Renal cortical epithelial cell (primary cell): ENCODE measurements around the gene PCDH9. TPM values are rescaled to one million over a fixed set of nuclear protein-coding genes. Genes with fewer than 3 reads are reported as not detected.
A peak's percentile ranks its signal among the peaks of the same experiment; 100 is the strongest.

ENCODE experiments used
- DNase-seq: peaks from one replicate; pipeline ENCODE4 v3.0.0-alpha.2; 2011; ENCODE audit warnings: low read depth
- total RNA-seq: library from RNA; depleted of rRNA; stranded (reverse); fragments of >200 nt; gene quantifications from 2 replicates; pipeline ENCODE4 v1.2.3, GENCODE V29; 2014

PCDH9 gene
- total RNA-seq, 1 donor from 2014 or later: 4.6 TPM

DNA sequence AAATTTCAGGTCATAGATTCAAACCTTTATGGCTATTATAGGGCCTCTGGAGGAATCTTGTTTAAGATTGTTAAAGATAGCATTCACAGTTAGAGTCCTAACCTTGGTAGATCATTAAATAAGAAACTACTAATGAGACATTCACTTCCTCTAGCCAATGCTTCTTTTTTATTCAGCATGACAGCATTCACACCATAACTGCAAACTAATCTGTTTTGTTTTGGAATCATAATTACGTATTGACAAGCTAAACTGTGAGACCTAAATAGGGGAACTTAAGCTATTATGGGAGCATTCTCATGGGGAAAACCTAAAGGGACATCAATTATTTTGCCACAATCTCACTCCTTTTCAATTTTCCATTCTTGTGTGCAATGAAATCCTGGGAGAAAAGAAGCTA is 653.8 kb downstream of the PCDH9 start:
- DNase-seq: peak; percentile 29

DNA sequence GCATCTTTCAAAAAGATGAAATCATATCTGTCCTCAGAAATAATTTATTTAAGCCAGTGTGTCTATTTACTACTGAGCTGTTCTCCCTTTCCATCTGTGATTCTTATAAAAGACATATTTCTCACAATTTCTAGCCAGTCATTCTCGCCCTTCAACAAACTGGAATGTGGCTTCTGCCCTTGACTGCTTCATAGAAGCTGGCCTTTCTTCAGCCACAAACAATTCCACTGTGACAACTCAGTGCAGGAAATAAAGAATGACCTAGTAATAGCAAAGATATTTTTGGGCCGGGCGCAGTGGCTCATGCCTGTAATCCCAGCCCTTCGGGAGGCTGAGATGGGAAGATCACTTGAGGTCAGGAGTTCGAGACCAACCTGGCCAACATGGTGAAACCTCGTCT is 655.5 kb downstream of the PCDH9 start:
- DNase-seq: no peak

DNA sequence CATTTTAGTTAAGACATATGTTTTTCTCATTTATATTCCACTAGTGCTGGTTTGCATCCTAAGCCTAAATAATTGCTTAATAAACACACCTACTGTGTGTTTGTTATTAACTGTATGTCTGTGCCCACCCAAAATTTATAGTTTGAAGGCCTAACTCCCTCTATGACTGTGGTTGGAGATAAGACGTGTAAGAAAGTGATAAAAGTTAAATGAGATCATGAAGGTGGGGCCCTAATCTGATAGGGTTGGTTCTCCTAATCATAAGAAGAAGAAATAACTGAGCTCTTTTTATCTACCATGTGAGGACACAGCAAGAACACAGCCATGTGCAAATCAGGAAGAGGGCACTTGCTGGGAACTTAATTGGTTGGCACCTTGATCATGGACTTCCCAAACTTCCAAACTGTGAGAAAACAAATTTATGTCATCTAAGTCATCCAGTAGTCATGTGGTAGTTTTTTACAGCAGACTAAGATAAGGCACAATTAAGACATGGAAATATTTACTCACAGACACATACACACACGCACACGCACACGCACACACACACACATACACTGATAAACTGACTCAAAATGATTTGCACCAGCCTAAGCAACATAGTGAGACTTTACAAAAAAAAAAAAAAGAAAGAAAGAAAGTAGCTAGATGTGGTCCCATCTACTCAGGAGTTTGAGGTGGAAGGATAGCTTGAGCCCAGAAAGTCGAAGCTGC is 662.1 kb downstream of the PCDH9 start:
- no peak for DNase-seq

DNA sequence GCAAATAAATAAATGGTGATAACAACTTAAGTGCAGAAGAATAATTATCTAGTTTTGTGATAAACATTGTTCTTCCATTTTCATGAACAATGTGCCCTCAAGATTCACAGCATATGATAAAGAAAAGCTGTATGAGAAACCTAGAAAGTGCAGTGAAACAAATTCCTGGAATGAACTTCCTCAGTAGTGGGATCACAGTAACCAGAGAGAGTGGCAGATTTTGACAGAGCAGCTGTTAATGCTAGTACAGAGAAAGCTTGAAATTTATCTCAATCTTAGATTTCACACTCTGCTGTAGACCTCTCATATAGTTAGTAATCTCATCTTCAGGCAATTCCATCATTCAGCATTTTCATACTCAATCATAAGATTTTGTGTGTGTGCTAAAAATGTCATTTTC is 664.9 kb downstream of the PCDH9 start:
- DNase-seq: no peak

DNA sequence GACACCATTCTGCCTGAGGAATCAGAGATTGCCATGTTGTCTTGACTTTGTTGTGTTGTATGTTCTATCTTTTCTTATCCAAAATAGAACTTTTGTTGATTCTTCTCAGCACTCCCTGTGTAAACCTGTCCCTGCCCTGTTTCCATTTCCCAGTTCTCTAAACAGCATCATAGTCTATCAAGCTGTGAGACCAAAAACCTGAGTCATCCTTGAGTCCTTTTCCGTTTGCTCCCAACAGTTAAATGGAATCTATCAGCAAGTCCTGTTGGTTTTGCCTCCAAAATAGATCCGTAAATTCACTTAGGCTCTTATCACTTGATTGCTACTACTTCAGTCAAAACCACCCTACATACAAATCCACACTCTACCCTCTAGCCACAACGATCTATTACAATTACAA is 667.1 kb downstream of the PCDH9 start:
- DNase-seq: no peak

DNA sequence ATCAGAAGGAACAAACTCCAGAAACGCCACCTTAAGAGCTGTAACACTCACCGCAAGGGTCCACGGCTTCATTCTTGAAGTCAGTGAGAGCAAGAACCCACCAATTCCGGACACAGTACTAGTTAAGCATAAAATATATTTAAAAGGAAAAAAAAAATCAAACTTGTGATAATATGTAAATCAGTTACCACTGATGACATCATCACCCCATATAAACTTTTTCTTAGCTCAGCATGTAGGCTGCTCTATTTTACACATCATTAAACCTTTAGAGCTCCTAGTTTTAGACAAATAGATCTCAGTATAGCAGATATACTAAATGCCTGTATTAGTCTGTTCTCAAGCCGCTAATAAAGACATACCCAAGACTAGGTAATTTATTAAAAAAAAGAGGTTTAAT is 668.1 kb downstream of the PCDH9 start:
- no peak for DNase-seq

DNA sequence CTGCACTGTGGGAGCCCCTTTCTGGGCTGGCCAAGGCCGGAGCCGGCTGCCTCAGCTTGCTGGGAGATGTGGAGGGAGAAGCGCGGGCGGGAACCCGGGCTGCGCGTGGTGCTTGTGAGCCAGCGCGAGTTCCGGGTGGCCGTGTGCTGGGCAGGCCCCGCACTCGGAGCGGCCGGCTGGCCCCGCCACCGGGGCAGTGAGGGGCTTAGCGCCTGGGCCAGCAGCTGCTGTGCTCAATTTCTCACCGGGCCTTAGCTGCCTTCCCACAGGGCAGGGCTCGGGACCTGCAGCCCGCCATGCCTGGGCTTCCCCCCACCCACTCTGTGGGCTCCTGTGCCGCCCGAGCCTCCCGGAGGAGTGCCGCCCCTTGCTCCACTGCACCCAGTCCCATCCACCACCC is 669.1 kb downstream of the PCDH9 start:
- DNase-seq: no peak

DNA sequence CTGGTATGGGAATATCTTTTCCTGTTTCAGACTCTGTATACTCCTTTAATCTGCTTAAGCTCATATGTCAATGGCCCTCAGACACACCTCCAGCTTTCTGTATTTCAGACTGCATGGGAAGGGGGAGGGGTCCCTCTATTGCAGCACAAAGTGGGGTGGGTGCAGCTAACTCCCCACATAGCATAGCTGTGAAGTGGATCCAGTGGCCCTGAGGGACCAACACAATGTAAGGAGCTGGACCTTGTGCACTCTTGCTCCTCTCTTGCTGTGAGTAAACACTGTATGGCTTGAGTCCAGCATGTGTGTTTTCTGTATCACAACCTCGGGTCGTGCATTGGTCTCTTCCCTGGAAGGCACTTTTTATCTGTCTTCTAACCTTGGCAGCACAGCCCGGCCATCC is 669.9 kb downstream of the PCDH9 start:
- DNase-seq: no peak

DNA sequence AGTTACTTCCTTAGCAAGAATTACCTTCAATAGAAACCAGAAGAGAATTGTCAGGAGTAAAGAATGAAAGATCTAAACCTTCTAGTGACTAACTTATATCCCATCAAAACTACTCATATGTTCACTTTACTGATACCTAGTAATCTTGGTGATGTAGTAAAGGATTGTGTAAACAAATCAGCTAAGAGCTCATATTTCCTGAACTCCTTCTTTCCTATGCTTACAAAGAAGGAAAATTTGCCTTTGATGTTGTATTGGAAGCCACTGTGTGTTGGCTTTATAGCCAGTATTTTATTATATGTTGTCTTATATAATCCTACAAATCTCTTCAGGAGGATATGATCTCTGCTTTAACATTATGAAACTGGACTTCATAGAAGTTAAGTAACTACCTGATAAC is 671.0 kb downstream of the PCDH9 start:
- no peak for DNase-seq

DNA sequence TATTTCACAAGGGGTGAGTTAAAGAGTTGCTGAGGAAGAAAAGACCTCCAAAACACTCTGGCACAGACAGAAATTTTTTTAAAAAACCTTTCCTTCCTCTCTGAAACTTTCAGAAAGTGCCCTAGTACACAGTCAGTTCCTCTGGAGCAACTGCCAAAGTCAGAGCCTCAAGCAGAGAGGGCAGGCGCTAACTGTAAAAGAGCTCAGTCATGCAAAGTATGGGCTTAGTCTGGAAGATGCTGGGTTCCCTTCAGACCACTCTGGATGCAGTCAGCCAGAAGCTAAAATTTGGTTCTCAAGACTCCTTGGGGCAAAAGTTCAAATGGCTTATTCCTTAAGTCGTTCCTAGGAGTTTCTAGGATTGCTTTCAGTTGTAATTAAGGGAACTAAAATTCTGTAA is 671.6 kb downstream of the PCDH9 start:
- DNase-seq: peak; percentile 26

DNA sequence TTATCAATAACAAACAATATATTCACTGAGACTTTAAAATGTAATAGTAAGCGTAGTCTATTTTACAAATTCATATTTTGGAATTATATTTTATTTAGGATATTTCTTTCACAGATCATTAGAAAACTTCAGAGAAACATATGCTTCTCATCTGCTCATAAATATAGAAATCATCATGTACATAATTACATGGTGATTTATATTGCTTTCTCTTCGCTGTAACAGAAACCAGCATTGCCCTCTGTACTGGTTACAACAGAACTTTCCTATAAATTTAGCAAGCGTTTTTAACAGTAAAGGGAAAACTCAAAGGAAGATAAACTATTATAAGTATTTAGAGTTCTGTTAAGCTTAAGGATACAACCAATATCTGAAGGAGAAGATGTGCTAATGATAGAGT is 672.8 kb downstream of the PCDH9 start:
- DNase-seq: no peak

DNA sequence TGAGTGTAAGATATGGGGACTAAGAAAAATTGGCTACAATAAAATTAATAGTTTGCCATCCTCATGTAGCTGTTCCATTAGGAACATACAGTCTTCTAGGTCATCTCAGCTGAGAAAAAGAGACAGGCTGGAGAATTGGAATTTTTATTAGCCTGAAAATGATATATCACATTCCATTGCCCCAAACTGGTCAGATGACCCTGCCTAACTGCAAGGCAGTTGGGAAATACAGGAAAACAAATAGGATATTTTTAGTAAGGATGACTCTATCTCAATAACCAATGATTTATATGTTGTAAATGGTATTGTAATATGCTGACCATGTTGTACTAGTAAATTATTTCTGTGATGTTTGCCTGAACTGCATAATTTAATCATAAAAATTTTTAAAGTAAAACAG is 673.8 kb downstream of the PCDH9 start:
- no peak for DNase-seq

DNA sequence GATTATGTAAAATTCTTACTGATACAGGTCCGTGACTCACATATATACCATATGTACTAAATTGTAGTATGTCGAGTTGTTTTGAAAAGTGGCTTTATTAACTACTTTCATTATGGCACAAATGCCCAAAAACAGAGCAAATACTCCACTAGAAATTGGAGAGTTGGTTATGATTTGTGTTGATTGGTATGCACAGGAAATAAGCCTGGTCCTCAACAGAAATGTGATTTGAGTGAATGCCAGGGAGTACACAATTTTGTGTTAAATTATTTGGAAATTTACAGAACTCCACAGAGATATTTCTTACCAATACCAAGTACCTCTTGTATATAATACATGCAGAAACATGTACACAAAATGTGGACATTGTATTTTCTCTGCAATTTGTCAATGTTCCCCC is 676.7 kb downstream of the PCDH9 start:
- no peak for DNase-seq

DNA sequence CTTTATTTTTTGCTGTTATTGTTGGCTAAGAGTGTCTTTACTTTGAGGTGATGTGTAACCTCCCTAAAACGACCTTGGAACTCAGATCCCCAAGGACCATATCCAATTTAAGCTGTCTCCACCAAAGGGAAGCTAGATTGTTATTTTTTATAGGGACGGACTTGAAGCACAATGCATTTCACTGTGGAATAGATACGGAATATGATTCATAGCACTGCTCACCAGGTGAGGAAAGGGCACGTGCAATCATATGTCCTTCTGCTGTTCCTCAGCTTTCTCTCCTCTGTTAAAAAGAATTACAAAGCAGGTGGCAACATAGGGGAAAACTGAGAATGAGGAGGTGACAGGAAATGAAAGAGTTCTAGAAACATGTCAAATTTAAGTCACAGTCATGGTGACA is 679.0 kb downstream of the PCDH9 start:
- no peak for DNase-seq

DNA sequence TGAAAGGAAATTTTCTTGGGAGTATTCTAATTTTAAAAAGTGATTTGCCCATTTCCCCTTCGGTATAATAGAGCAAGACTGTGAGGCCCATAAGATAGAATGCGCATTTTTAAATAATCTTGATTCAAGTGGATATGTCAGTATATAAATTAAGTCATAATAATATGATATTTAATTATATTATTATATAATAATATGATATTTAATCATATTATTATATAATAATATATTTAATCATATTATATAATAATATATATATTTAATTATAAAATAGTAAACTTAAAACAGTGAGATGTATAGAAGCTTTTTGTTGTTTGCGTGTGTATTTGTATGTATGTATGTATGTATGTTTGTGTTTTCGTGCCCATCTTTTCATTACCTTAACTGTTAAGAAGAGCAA is 682.5 kb downstream of the PCDH9 start:
- DNase-seq: no peak

DNA sequence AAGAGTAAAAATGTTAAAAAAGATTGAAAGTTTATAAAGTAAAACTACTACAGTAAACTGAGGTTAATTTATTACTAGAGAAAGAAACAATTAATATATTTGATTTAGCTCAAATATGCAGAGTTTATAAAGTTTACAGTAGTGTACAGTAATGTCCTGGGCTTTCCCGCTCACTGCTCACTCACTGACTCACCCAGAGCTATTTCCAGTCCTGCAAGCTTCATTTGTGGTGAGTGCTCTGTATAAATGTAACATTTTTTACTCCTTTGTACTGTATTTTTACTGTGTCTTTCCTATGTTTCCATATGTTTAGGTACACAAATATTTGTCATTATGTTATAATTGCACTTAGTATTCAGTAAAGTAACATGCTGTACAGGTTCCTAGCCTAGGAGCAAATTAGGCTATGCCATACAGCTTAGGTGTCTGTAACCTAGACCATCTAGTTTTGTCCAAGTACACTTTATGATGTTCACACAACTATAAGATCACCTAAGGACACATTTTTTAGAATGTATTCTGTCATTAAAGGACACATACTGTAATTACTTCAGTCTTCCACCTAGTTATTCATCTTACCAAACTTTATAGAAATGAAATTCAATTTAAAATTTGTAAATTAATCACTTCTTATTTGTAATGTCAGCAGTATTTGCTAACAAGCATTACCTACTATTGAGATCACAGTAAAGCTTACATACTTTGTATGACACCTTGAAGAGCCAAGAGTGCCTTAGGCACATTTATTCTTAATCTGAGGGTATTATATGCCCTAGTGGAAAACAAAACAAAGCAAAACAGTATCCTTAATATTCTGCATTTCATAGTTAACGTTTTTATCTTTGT is 683.4 kb downstream of the PCDH9 start:
- peak; percentile 27 for DNase-seq

DNA sequence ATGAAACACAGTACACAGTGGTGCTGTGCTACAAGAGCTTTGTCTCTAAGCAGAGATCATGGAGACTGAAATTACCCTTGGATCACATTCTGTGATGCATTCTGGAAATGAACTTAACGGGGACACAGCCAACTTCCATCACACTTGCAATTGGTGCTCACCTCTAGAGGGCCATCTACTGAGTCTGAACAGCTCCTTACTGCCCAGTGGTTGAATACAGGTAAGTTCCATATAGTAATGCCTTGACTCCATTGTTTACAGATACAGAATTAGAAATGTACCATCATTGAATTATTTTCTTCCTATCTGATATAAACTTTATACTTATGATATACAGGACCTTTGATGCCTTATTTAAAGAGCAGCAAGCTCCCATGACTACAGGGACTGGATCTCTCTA is 686.4 kb downstream of the PCDH9 start:
- DNase-seq: no peak

DNA sequence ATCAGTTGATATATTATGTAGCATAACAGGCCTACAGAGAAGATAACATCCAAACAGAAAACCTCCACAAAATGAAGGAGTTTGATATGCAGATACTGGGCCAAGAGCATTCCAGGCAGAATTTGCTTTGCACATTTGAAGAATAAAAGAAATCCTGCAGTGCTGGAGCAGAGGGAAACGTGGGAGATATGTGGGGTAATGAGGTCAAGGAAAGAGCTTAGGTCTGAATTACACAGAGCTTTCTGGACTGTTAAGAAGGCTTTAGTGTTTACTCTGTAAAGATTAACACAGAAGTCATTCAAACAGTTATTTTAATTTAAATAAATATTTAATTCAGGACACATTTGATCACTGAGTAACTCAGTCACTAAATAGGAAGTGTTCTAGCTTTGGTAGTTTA is 692.7 kb downstream of the PCDH9 start:
- DNase-seq: peak; percentile 42

DNA sequence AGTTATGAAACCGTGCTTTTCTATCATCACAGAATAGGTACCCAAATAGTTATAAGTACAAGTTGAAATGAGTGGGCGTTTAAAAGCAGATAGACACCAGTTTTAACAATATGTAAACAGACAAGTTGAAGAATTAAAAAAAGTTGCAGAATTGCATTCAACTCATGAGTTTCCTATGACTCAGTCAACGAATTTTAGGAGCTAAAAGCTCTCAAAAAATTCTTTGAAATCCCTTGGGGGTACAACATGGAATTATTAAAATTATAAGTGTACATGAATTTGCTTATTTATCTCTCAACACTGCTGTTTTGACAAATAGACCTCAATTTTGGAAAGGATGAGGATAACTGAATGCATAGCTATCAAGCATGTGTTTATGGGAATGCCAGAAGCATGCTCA is 693.4 kb downstream of the PCDH9 start:
- no peak for DNase-seq

DNA sequence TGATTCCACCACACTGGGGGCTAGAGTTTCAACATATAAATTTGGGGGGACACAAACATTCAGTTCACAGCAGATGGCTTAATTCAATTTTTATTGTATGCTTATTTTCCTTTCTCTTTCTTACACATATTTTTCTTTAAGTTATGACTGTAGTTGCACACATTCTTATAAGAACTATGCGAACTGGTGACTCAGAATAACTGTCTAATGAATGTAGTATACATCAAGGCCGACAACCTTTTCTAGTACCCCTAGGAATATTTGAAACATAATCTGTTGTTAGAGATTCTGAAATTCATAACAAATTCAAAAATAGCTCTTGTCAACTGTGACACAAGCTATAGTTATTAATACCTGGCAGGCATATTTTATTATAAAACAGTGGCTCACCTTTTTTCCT is 695.6 kb downstream of the PCDH9 start:
- DNase-seq: no peak

DNA sequence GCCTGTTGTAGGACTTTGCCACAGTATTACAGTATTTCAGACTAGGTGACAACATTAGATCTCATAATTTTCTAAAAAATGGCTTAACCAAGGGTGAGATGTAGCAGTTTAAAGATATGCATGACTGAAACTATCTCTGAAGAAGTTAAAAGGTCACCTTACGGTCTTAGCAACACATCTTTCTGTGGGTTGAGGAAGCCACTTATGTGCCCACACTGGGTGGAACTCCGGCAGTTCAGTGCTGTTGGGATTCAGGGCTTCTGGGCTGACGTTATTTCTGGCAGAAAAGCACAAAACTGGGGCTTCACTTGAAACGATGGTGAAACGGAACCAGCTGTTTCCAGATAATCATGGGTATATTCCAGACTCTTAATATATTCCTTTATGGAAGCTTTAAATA is 697.3 kb downstream of the PCDH9 start:
- DNase-seq: no peak

DNA sequence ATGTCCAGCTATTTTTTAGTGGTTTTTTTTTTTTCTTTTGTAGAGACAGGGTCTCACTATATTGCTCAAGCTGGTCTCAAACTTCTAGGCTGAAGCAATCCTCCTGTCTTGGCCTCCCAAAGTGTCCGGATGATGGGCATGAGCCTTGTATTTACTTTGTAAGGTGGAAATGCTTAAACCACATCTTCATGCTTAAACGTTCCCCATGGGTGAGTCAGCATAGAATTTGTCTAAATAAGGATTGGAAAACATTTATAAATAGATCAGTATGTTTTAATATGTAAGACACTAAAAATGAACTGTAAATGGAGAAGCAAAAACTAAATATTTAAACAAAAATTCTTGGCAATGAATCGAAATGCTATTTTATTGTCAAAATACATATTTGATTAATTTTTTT is 698.0 kb downstream of the PCDH9 start:
- no peak for DNase-seq

DNA sequence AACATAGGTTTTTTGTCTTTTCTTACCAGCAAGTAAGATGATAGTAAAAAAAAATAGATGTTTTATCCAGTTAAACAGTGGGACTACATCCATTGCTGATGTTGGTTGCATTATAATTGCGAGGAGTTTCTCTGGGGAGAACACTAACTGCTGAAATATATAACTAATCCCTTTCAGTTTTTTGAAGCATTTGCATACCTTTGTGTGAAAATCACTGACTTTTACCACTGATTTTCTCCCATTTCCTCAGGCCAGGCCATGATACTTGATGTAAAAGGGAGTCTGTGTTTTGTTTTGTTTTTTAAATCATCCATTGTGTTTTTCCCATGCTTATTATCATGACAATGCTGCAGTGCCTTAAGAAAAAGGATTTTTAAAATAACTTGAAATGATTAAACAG is 699.5 kb downstream of the PCDH9 start:
- no peak for DNase-seq

DNA sequence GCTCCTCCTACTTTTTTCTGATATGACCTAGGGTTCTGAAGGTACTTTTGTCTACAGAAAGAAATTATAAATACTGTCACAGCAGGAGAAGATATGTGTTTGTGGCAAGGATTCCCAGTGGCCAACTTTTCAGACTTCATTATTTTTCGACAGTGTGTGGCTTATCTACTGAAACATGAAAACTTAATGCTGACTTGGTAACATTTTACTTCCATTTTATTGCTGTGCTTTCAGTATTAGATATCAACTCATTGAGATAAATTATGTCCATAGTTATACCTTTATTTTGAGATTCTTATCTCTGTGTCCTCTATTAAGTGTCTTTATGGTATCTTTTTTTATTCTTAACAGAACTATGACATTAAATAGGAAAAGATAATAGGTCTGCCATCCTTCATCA is 700.0 kb downstream of the PCDH9 start:
- DNase-seq: no peak
